Thoracic aorta (tissue), 2 donors: ENCODE results near the gene SDK2. TPM values are rescaled to one million over a fixed set of nuclear protein-coding genes. Genes with fewer than 3 reads are reported as not detected.

ENCODE experiments used
- ATAC-seq: fragments of 150-250 bp; one replicate; pipeline ENCODE4 v1.8.0; 2017; ENCODE audit warnings: low read depth; ENCODE audit not compliant: insufficient number of reproducible peaks, low FRiP score
- DNase-seq: peaks from one replicate; pipeline ENCODE4 v3.0.0-alpha.2; 2020; ENCODE audit warnings: low spot score
- H3K27ac ChIP-seq, 2 donors: fragments of 200-600 bp; sonication (generic); 1 replicate in 1 of 2; 2 replicates in 1 of 2; pipeline ENCODE4 v1.5.1; 2016; ENCODE audit warnings: mild to moderate bottlenecking in 2 of 2, moderate library complexity in 2 of 2
- H3K27me3 ChIP-seq: fragments of 200-600 bp; sonication (generic); replicated peaks from 2 replicates; pipeline ENCODE4 v1.6.0; 2016; ENCODE audit warnings: mild to moderate bottlenecking; ENCODE audit not compliant: insufficient read depth
- H3K36me3 ChIP-seq: fragments of 200-600 bp; sonication (generic); one replicate; pipeline ENCODE4 v1.5.1; 2016
- H3K4me1 ChIP-seq, 2 donors: fragments of 200-600 bp; sonication (generic); 1 replicate in 1 of 2; 2 replicates in 1 of 2; pipeline versions ENCODE4 v1.5.1 to v1.6.0; 2016; ENCODE audit warnings: low read depth in 2 of 2, mild to moderate bottlenecking in 1 of 2; ENCODE audit not compliant: control insufficient read depth in 1 of 2
- H3K4me3 ChIP-seq: fragments of 200-600 bp; sonication (generic); 2 replicates; pipeline ENCODE4 v1.5.1; 2016; ENCODE audit warnings: mild to moderate bottlenecking
- H3K9me3 ChIP-seq: fragments of 200-600 bp; sonication (generic); 2 replicates; pipeline ENCODE4 v1.5.1; 2016
- CTCF ChIP-seq: fragments of 200-600 bp; sonication (generic); IDR thresholded peaks from one replicate; pipeline ENCODE4 v1.5.1; 2019; ENCODE audit warnings: antibody characterized with exemption
- total RNA-seq, 2 donors: library from RNA; depleted of rRNA; stranded (reverse); fragments of >200 nt; gene quantifications; one replicate each; pipeline versions ENCODE4 v1.1.0 to v1.2.3, GENCODE V29; 2016

The SDK2 gene
- total RNA-seq, 2 donors from 2014 or later: 6.0 to 8.9 TPM

GRCh38 chr17:73611630-73612029, 32.6 kb downstream of the SDK2 start:
- H3K27ac ChIP-seq: no peak overlapping the region
- no peaks in the 10 kb centered on the region for H3K4me1 ChIP-seq
- no peak for ATAC-seq
- TF ChIP-seq CTCF: no peak
- no peaks in the 10 kb centered on the region for H3K27me3 ChIP-seq
- H3K4me3 ChIP-seq: no peak overlapping the region
- no peaks in the 10 kb centered on the region for H3K36me3 ChIP-seq
- no peak for DNase-seq
- no peaks in the 10 kb centered on the region for H3K9me3 ChIP-seq

- H3K9me3 ChIP-seq: no peaks in the 10 kb centered on the region
- no peak overlapping the region for H3K4me3 ChIP-seq
- no peaks in the 10 kb centered on the region for H3K27me3 ChIP-seq
- ATAC-seq (no peak), DNase-seq (no peak)
- TF ChIP-seq CTCF: no peak
- H3K27ac ChIP-seq: no peak overlapping the region
- H3K36me3 ChIP-seq: no peaks in the 10 kb centered on the region
- no peaks in the 10 kb centered on the region for H3K4me1 ChIP-seq
These were observed 33.8 kb downstream of the SDK2 start for GRCh38 chr17:73610331-73610911.

GRCh38 chr17:73609758-73610157, 34.5 kb downstream of the SDK2 start:
- H3K4me3 ChIP-seq: no peak overlapping the region
- H3K4me1 ChIP-seq: no peaks in the 10 kb centered on the region
- H3K36me3 ChIP-seq: no peaks in the 10 kb centered on the region
- no peak for TF ChIP-seq CTCF
- no peaks in the 10 kb centered on the region for H3K9me3 ChIP-seq
- ATAC-seq (no peak), DNase-seq (no peak)
- H3K27ac ChIP-seq: no peak overlapping the region
- H3K27me3 ChIP-seq: no peaks in the 10 kb centered on the region

GRCh38 chr17:73609060-73609459, 35.2 kb downstream of the SDK2 start:
- H3K9me3 ChIP-seq: no peaks in the 10 kb centered on the region
- H3K4me1 ChIP-seq: no peaks in the 10 kb centered on the region
- no peaks in the 10 kb centered on the region for H3K27me3 ChIP-seq
- no peak overlapping the region for H3K4me3 ChIP-seq
- DNase-seq (no peak), ATAC-seq (no peak)
- H3K27ac ChIP-seq: no peak overlapping the region
- H3K36me3 ChIP-seq: no peaks in the 10 kb centered on the region
- no peak for TF ChIP-seq CTCF

GRCh38 chr17:73605444-73605843, 38.8 kb downstream of the SDK2 start:
- H3K4me3 ChIP-seq: no peak overlapping the region
- no peaks in the 10 kb centered on the region for H3K36me3 ChIP-seq
- no peaks in the 10 kb centered on the region for H3K27me3 ChIP-seq
- no peak for TF ChIP-seq CTCF
- no peak overlapping the region for H3K27ac ChIP-seq
- H3K4me1 ChIP-seq: no peaks in the 10 kb centered on the region
- no peak for DNase-seq
- no peak for ATAC-seq
- no peaks in the 10 kb centered on the region for H3K9me3 ChIP-seq
